DOHH2 (cell line): Measurements from ENCODE around the gene PRR11.

Experiments
- EZH2phosphoT487 ChIP-seq: fragments of 200-600 bp; sonication (generic); IDR thresholded peaks from 2 replicates; pipeline ENCODE4 v1.6.1; 2017; ENCODE audit warnings: borderline replicate concordance, mild to moderate bottlenecking, antibody characterized with exemption, low read length, moderate library complexity, mixed read lengths
- TF ChIP-seq, protein P1 (sequence below): fragments of 200-600 bp; sonication (generic); IDR thresholded peaks from one replicate; pipeline ENCODE4 v1.5.1; 2014; ENCODE audit warnings: antibody characterized with exemption, mild to moderate bottlenecking, low read depth, low read length; ENCODE audit not compliant: poor library complexity, severe bottlenecking

DNA sequence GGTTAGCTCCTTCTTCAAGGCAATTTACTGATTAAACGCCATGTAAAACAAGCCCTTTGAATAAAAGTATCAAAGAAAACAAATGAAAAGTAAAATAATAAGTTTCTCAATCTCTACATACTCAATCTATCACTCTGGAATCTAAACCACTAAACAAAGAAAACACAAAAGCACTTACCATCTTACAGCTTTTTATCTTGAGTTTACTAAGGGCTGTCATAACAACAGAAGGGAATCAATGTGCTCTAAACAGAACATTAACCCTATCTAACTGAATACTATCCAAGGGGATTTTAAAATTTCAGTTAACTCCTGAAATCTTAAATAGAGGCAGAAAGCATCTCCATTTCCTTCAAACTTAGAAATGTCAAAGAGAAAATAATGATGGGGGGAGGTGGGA is 4.0 kb upstream of the PRR11 start:
- TF ChIP-seq, protein P1, sequence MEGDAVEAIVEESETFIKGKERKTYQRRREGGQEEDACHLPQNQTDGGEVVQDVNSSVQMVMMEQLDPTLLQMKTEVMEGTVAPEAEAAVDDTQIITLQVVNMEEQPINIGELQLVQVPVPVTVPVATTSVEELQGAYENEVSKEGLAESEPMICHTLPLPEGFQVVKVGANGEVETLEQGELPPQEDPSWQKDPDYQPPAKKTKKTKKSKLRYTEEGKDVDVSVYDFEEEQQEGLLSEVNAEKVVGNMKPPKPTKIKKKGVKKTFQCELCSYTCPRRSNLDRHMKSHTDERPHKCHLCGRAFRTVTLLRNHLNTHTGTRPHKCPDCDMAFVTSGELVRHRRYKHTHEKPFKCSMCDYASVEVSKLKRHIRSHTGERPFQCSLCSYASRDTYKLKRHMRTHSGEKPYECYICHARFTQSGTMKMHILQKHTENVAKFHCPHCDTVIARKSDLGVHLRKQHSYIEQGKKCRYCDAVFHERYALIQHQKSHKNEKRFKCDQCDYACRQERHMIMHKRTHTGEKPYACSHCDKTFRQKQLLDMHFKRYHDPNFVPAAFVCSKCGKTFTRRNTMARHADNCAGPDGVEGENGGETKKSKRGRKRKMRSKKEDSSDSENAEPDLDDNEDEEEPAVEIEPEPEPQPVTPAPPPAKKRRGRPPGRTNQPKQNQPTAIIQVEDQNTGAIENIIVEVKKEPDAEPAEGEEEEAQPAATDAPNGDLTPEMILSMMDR, result no peak
- no peak for TF ChIP-seq EZH2phosphoT487
